ENCODE results near the gene CCL4L2.
"Not testable (repeated sequence)": the region's sequence is repeated elsewhere in the genome, so short reads cannot be mapped to it uniquely, and the experiment has no call there.

CCL4L2 gene
- long read RNA-seq, donor 1 = 0 reads
- long read RNA-seq, donor 2 = 0 reads
- long read RNA-seq, donor 3 = 0 reads
- long read RNA-seq, donor 4 = 0 reads
- long read RNA-seq, donor 5 = 0 reads
- long read RNA-seq, donor 6 = 0 reads
- long read RNA-seq, donor 7 = 0 reads
- long read RNA-seq, donor 8 = 0 reads

DNA sequence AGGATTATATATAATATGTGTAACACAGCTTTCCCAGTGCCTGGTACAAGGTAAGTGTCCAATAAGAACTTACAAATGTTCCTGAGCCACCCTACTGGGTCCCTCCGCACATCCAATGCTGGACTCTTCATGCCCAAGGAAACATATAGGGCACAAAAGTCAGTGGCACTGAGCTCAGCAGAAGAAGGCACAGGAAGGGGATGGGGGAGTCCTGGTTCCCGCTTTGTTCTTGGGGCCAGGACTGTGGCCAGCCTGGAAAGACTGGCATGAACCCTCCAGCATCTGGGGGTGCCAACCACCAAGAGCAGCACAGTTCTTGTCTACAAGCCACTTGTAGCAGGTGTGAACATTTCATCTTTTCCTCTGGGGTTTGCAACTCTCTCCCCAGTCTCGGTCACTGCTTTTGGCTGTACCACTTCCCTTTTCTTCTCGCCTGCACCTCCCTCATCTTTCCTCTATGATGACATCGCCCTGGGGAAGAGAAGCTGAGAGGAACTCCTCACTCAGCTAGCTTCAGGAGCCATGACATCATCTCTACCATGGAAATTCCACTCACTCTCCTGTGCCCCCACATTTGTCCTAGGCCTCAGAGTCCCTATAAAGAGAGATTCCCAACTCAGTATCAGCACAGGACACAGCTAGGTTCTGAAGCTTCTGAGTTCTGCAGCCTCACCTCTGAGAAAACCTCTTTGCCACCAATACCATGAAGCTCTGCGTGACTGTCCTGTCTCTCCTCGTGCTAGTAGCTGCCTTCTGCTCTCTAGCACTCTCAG is at the start of gene CCL4L2:
TSS of gene CCL4L2 (plus strand) at position 625 of the 773 bp plus-strand sequence.
- DNase-seq = not testable (repeated sequence)

DNA sequence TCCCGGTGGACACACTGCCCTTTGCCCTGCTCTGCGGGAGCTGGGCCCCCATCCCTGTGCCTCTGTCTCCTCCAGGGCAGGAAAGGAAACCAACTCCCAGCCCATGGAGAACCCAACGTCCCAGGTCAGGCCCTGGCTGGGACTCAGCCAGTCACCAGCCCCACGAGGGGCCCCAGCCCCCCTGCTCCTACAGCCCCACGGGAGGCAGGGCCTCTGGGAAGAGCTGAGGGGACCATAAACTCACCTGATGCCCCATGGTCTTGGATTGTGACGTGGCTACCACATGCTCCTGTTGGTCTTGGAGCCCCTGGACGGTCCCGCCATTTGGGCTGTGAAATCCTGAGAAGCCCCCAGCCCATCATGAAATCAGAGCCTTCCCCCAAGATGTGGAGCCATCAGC is 42.0 kb upstream of the CCL4L2 start:
- not testable (repeated sequence) for DNase-seq

DNA sequence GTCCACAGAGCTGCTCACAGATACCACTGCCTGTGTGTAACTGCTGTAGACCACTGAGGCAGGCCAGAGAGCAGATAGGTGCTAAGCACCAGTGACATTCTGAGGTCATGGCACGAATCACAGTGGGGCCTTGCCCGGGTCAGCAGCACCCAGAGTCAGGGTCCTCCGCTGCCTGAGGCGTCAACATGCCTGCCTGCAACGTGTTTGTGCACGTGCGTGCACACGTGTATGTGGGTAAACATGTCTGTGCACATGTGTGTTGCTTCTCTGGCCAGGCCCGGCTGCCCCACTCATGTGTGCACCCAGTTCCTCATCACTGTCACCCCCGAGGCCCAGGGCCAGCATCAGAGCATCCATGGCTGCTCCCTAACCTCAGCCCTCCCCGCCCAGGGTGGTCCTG is 34.3 kb upstream of the CCL4L2 start, which contains the start of gene TBC1D3B:
TSS of gene TBC1D3B (minus strand) at position 101 of the 400 bp plus-strand sequence. CDS start 1,586 bp downstream, outside the sequence.
- not testable (repeated sequence) for DNase-seq

DNA sequence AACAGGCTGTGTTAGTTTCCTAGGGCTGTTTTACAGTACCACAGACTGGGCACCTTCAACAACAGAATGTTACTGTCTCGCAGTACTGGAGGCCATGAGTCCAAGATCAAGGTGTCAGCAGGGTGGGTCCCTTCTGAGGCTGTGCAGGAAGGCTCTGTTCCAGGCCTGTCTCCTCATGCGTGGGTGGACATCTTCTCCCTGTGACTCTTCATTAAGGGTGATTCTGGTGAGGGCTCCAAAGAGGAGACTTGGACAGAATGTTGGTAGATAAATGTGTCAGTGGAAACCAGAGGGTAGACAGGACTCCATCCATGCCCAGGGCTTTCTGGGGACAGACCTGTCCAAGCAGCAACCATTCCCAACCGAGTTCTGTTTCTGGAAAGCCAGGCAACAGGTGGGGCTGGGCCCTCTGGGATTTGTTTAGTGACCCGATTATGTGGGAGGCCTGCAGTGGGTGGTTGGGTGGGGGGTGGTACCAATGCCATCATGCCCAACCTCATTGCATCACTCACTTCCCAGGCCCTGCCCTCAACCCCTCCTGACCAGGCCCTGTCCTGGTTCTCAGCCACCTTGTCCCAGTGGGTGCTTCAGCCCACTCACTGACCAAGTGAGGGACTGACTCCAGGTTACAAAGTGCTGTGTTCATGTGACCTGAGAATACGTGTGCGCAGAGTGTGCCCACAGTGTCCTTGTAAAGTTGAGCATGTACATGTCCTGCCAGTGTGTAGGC is 29.3 kb upstream of the CCL4L2 start:
- not testable (repeated sequence) for DNase-seq

DNA sequence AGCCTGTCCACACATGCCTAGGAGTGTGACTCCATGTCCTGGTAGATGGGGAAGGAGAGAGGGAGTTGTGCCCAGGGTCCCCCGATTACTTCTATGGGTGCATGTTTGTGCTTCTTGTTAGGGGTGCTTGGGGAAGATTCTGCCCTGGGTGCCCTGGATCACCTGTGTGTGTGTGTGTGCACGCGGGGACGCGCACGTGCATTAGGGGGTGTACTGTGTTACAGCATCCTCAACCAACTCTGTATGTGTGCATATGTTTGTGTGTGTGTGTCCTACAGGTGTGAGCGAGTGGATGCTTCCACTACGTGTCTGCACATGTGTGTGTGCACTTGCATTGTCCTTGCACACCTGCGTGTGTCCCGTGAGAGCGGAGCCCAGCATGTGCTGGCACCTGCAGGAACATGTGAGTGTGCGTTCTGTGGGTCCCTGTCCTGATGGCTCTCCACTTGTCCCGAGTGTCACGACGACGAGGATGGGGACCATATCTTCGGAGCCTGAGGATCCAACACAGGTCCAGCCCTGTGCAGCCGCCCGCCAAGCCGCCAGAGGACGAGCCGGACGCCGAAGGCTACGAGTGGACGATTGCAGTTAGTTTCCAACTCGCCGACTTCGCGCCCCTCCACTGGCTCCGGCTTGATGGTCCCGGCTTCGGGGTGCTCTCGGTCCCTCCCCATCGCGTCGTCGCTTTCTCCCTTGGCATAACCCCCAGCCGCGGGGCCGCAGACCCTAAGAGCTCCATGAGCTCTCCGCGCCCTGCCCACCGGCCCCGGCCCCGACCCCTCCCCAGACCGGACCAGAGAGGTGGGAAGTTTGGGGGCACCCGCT is 28.5 kb upstream of the CCL4L2 start:
- peak; percentile 74 for DNase-seq

DNA sequence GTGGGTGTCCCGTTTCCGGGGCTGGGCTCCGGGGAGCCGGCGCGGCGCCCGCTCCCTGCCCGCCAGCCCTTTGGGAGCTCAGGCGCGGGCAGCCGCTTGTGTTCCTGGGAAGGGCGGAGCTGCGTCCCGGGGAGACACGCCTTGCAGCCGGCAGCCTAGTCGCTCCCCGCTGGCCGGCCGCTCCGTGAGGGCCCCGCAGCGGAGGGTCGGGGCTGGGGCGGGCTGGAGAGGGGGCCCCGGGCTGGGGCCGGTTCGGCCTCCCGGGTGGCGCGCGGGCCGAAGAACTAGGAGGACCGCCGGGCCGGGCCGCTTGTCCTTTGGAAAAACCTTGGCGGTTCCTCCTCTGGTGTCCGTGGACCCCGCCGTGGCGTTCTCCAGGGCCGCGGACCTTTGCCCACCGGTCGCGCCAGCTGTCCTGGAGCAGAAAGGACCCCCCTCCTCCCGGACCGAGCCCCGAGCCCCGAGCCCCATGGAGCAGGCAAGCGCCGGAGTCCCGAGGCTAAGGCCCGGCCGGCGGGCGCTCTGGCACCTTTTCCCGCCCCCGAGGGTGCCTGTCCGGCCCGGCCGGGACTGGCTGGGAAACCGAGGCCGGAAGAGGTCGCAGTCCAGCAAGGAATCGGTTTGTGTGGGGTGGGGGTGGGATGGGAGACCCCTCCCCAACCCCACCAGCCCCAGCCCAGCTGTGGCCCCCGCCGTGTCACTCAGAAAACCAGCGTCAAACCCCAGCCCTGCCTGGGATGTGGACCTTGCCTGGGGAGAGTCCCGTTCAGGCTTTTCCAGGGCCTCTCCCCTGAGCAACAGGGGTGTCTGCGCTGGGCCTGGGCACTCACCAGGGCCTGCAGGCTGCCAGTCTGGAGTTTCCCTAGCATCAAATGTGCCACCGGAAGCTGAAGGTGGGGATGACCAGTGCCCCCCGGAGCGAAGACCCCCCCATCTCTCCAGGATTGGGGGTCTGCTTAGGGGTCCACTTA is 27.6 kb upstream of the CCL4L2 start:
- peak; percentile 45 for DNase-seq

DNA sequence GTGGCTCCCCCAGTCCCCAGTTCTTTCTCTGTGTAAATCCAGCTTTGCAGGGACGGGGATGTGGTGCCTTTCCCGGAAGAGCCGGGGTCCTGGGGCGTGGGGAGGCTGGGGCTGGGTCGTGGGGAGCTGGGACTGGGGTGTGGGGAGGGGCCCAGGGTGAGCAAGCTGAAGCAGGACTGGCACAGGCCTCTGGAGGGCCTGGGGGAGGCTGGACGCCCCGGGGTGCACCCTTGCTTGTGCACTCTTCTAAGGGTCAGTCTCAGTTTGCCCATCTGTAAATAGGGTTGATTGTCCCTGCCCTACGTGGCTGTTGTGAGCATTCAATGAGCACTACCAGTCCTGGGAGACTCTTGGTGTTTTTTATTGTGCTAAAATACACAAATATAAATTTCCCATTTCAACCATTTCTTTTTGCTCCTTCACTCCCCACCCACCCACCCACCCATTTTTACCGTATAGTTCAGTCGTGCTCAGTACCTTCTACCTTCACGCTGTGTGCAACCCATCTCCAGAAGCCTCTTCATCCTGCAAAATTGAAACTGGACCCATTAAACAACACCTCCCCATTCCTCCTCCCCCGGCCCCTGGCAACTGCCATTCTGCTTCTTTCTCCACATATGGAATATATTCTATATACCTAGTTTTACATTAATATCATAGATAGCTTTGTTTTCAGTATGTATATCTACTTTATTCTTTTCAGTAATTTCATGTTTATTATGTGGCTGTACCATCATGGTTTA is 26.7 kb upstream of the CCL4L2 start:
- no peak for DNase-seq

DNA sequence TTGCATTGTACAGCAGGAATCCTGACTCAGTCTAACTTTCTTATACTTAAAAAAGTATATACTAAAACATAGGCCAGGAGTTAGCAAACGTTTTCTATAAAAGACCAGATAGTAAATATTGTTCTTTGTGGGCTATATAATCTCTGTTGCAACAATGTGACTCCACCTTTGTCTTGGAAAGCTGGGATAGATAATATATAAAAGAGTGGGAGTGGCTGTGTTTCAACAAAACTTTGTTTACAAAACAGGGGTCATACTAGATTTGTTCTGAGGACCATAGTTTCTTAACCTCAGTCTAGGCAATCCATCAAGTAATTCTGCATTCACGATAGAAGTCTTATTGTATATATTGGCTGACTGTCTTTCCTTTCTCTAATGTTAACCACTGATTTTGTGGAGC is 25.4 kb upstream of the CCL4L2 start:
- no peak for DNase-seq

DNA sequence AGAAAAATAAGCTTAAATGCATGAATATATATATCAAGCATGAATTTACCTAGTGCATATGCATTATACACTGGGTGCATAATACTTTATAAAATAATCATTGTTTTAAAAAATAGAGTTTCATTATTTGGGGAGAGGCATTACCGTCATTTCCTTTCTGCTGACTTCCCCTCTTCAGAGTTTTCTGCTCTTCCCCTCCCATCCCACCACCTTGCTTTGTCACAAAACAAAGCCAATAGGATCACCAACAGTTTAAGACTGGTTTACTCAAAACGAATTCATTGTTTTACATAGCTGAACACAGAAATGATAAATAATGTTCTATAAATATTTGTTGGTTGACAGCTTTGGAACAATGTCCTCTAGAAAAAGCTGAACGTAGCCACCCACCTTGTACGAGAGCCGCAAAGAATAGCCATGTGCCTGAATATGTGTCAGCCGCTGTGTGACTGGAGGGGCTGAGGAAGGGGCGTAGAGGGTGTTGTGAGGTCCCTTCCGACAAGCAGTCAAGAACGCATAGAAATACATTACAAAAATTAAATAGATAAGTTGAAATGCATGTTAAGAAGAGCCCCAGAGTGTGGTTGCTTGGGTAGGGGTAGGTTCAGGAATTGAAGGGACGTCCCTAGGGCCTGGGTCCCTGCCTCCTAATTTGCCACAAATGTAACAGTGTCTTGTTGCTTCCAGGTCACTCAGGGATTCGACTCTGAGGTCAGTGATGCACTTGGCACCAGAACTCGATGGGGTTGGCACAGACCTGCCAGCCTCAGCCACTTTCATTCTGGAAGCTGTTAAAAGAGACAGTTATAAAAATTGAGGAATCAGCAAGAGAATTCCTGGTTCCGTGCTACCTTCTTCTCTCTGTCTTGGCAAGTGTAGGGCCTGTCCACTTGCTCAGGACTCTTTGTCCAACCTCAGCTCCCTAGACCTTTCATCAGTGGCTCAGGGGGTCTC is 23.8 kb upstream of the CCL4L2 start:
- not testable (repeated sequence) for DNase-seq

DNA sequence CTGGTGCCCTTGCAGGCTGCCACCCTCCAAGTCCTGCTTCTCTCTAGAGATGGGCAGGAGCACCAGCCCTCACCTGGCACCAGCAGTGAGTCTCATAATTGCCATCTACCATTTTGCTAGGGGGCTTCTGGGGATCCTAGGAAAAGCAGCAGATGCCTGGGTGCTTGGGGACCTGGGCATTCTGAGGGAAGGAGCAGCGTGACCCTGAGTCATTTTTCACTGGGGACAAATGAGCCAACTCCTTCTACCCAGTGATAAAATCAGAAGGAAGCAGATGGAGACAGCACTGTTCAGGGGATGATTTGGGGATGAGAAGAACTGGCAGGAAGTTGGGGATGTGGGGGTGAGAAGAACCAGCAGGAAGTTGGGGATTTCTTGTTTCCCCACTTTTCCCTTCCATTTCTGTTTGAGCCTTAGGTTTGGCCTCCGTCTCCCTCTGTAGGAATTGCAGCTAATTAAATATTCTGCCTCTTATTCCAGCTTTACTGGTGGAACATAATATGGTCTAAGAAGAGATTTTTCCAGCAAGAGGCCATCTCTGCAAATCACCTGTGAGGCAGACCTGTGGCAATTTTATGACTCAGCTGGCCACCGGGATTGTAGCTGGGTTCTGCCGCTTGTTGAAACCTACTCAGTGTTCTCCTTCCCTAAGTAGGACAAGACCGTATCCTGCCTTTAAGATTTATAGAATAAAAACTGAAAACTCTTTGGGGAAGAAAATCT is 22.8 kb upstream of the CCL4L2 start:
- DNase-seq = not testable (repeated sequence)

DNA sequence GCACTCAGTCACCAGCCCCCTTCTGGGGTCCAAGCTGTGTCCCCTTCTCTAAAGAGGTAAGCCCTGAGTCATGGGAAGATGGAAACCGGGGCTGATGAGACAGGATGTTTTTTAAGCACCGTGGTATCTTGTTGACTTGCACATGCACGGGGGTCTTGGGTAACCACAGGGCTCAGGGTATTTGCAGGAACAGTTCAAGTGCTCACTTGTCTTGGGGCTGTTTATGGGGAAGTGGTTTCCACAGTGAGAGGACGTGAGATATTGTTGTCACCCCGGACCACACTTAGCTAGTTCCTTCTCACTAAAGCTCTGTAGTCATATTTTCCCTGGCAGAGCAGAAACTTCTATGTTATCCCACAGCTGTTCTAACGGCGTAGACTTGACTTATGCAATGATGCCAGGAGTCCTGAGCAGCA is 22.0 kb upstream of the CCL4L2 start:
- no peak for DNase-seq

DNA sequence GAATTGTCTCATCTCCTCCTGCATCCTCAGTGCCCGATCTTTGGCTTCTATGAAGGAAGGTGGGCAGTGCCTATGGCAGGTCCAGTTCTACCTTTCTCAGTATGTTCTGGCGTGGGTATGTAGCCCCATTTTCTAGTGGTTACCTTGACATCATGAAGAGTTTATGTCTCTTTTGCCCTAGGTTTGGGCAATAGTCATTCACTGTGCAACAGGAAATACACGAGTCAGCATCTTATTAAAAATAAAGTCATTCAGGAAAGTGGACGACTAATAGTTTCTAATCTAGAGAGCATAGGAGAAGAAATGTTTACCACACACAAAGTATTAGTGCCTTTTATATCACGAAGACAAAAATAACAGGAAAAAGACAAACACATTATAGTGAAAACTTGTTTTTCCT is 20.9 kb upstream of the CCL4L2 start:
- DNase-seq = not testable (repeated sequence)

DNA sequence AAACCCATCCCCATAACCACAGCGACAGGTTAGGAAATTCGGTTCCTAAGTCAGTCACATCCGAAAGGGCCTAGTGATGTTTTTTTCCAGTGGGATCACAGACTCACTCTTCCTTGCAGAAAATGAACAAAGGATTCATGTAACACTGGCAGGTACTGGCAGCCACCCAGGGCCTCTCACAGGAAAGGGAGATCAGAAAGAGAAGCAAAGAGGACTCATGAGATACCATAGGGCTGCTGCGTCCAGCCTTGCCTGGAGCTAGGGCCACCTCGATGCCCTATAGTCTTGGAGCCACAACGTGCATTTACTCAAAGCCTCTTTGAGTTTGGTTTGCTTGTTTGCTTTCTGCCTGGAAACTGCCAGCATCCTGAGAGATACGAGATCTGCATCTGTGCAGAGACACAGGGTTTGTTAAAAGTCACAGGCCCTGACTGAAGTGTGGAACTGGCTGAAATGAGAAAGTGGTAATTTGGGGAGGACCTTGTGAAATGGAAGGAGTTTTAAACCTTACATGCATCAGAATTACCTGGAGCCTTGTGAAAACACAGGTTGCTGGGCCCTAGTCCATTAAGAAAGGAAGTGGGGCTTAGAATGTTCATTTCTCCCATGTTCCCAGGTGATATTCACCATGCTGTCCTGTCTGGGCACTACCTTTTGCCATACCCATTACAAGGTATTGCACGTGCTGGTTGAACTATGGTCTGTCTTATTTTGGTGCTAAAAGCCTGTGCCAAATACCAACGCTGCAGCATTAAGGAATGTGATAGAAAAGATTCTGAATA is 20.1 kb upstream of the CCL4L2 start:
- DNase-seq = not testable (repeated sequence)

DNA sequence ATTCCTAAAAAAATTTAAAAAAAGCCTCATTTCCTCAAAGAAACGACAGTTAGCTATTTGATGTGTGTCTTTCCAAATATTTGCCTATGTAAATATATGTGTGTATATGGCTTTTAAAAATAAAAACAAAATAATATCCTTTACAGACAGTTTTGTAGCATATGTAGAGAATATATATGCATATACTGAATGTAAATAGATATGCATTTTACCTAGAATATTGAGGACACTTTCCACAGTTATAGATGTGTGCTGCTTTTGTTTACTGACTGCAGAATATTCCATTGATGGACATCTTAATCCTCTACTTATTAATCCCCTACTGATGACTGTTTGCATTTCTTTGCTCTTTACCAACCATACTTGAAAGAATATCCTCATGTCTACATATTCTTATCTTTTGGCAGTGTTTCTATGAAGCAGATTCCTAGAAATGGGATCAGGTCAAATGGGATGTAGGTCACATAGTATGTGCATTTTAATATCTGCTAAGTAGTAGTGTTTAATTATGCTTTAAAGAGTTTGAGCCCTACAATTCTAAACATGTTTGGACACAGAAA is 17.6 kb upstream of the CCL4L2 start:
- no peak for DNase-seq

DNA sequence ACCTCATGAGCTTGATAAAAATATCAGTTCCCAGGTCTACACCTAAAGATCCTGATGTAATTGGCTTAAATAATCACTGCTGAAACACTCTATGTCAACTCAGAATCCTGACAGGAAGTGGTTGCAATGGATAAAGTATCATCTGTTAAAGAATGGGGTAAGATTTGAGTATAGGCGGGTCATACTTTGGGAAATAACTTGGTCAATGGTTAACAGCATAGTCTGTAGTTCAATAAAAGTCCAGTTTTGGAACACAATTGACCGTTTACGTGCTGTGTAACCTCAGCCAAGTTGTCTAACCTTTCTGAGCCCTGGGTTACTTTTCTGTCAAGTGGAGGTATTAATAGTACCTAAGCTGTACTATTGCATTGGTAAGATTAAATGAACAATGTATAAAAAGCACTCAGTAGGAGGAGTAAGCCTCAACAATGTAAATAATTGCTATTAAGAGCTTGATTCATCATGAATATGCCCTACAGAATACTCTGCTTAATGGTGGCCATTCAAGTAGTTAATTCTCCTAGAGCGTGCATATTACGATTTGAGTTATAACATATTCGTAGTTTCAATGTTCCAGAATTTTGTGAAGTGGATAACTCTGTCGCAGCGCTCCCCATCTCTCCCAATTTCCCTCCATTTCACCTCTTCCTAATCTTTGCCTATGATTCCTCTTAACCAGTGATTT is 16.6 kb upstream of the CCL4L2 start:
- not testable (repeated sequence) for DNase-seq

DNA sequence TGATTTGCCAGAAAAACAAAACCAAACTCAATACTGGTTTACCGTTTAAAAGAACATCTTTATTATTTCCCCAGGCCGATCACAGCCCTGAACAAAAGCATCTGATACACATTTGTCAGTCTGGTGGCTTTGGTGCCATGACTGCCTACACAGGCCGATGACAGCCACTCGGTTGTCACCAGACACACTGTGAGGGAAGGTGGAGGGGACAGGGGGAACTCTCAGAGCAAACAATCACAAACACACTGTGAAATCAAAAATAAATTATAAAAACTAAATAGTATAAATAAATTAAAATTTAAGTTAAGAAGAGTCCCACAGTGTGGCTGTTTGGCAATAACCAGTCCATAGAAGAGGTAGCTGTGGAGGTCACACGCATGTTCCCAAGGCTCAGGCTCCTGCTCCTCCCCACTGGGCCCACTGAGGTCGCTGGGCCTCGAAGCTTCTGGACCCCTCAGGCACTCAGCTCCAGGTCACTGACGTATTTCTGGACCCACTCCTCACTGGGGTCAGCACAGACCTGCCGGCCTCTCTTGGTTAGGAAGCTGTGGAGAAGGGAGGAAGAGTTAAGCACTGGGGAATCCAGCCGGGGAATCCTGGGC is 15.9 kb upstream of the CCL4L2 start:
- not testable (repeated sequence) for DNase-seq

Measured in right kidney (tissue), 9 donors.